HepG2 (cell line): ENCODE results near the gene TNP2. TPM values are rescaled to one million over a fixed set of nuclear protein-coding genes. Genes with fewer than 3 reads are reported as not detected.

ENCODE experiments used
- AHDC1 ChIP-seq: sonication (generic); formaldehyde crosslinking; IDR thresholded peaks from 2 replicates; pipeline ENCODE4 v1.5.1; 2020; ENCODE audit warnings: mild to moderate bottlenecking, missing genetic modification reagents, borderline replicate concordance
- AKAP8 ChIP-seq: sonication (generic); formaldehyde crosslinking; IDR thresholded peaks from 2 replicates; pipeline ENCODE4 v1.5.1; 2020; ENCODE audit warnings: mild to moderate bottlenecking, missing genetic modification reagents
- DDIT3 ChIP-seq: sonication (generic); formaldehyde crosslinking; IDR thresholded peaks from 2 replicates; pipeline ENCODE4 v1.4.0; 2020; ENCODE audit warnings: mild to moderate bottlenecking, missing genetic modification reagents
- ETV5 ChIP-seq: IDR thresholded peaks from 2 replicates; pipeline ENCODE4 v1.6.1; 2018; ENCODE audit warnings: missing biosample characterization, missing genetic modification reagents, inconsistent platforms, borderline replicate concordance
- HBP1 ChIP-seq: IDR thresholded peaks from 2 replicates; pipeline ENCODE4 v1.6.1; 2016; ENCODE audit warnings: low read depth, control low read depth
- IRF9 ChIP-seq: sonication (generic); formaldehyde crosslinking; IDR thresholded peaks from 2 replicates; pipeline ENCODE4 v1.8.0; 2022; ENCODE audit warnings: missing genetic modification reagents, mild to moderate bottlenecking, borderline replicate concordance
- PCBP1 ChIP-seq: fragments of 200-400 bp; formaldehyde crosslinking; IDR thresholded peaks from 2 replicates; pipeline ENCODE4 v1.6.1; 2017; ENCODE audit warnings: mild to moderate bottlenecking, low read depth, low read length, borderline replicate concordance
- PRPF4 ChIP-seq: fragments of 200-400 bp; formaldehyde crosslinking; IDR thresholded peaks from 2 replicates; pipeline ENCODE4 v1.6.1; 2016; ENCODE audit warnings: low read length, low read depth; ENCODE audit not compliant: poor library complexity, severe bottlenecking
- SMARCE1 ChIP-seq: fragments of 450-650 bp; IDR thresholded peaks from 2 replicates; pipeline ENCODE4 v1.6.1; 2017; ENCODE audit warnings: borderline replicate concordance
- ZHX1 ChIP-seq: sonication (generic); formaldehyde crosslinking; IDR thresholded peaks from 2 replicates; pipeline ENCODE4 v1.8.1; 2022; ENCODE audit warnings: low read depth, mild to moderate bottlenecking, missing genetic modification reagents
- ZNF138 ChIP-seq: sonication (generic); formaldehyde crosslinking; IDR thresholded peaks from 2 replicates; pipeline ENCODE4 v1.5.0; 2020; ENCODE audit warnings: mild to moderate bottlenecking, low read depth, missing genetic modification reagents
- ZNF160 ChIP-seq: sonication (generic); formaldehyde crosslinking; IDR thresholded peaks from 2 replicates; pipeline ENCODE4 v1.8.0; 2022; ENCODE audit warnings: mild to moderate bottlenecking, inconsistent platforms, missing genetic modification reagents
- ZNF17 ChIP-seq: sonication (generic); formaldehyde crosslinking; IDR thresholded peaks from 2 replicates; pipeline ENCODE4 v1.5.0; 2020; ENCODE audit warnings: mild to moderate bottlenecking, missing genetic modification reagents
- ZNF333 ChIP-seq: sonication (generic); formaldehyde crosslinking; IDR thresholded peaks from 2 replicates; pipeline ENCODE4 v1.4.0; 2020; ENCODE audit warnings: mild to moderate bottlenecking, missing genetic modification reagents, borderline replicate concordance
- ZNF598 ChIP-seq: sonication (generic); formaldehyde crosslinking; IDR thresholded peaks from 2 replicates; pipeline ENCODE4 v1.5.1; 2020; ENCODE audit warnings: mild to moderate bottlenecking, missing genetic modification reagents, borderline replicate concordance
- ZNF749 ChIP-seq: sonication (generic); formaldehyde crosslinking; IDR thresholded peaks from 2 replicates; pipeline ENCODE4 v1.8.0; 2022; ENCODE audit warnings: mild to moderate bottlenecking, missing genetic modification reagents, moderate library complexity, borderline replicate concordance
- ZSCAN9 ChIP-seq: IDR thresholded peaks from 2 replicates; pipeline ENCODE4 v1.6.1; 2016; ENCODE audit warnings: borderline replicate concordance
- polyA plus RNA-seq, 8 experiments: library from polyadenylated mRNA; depleted of rRNA in 3 of 8; stranded (reverse) in 7 of 8; unstranded in 1 of 8; fragments of >200 nt; fragmentation: Illumina TruSeq in 4 of 8; extraction: Trizol in 4 of 8; gene quantifications; 2 replicates each; pipeline versions ENCODE4 v1.2.1 to v1.2.3, GENCODE V29; 2011 to 2016; ENCODE audit warnings: low read depth in 4 of 8, missing spikeins in 1 of 8, mixed read lengths in 1 of 8; ENCODE audit not compliant: insufficient read depth in 1 of 8
- total RNA-seq, 5 experiments: library from RNA; depleted of rRNA; stranded (reverse); fragments of >200 nt; fragmentation: Illumina TruSeq; extraction: Trizol; gene quantifications; 2 replicates each; pipeline ENCODE4 v1.2.3, GENCODE V29; 2016; ENCODE audit warnings: low read depth in 1 of 5

Gene TNP2
- total and polyA plus RNA-seq, 2 of the 13 experiments (the other 11 are each of a cell fraction or from before 2014, with no cell fraction given), result not detected

- no peak for TF ChIP-seq AHDC1 (CRISPR knock-in tag)
- TF ChIP-seq ZNF138, result no peak
- TF ChIP-seq ZNF160, result no peak
- no peak for TF ChIP-seq AKAP8
- TF ChIP-seq ZSCAN9 (CRISPR knock-in tag), result no peak
- no peak for TF ChIP-seq ZNF749
- TF ChIP-seq PCBP1, result no peak
- no peak for TF ChIP-seq ZNF598 (CRISPR knock-in tag)
- TF ChIP-seq DDIT3 (CRISPR knock-in tag), result no peak
- no peak for TF ChIP-seq ZNF333 (CRISPR knock-in tag)
- TF ChIP-seq ZHX1 (CRISPR knock-in tag), result no peak
- no peak for TF ChIP-seq SMARCE1
- TF ChIP-seq PRPF4, result no peak
- TF ChIP-seq IRF9 (CRISPR knock-in tag), result 0 out of 2 replicates have a peak, but pooled peaks have one; percentile 32
- 0 out of 2 replicates have a peak, but pooled peaks have one; percentile 59 for TF ChIP-seq HBP1
- peak; percentile 80; the same call in 1 of the 2 replicates for TF ChIP-seq ETV5 (CRISPR knock-in tag)
- no peak for TF ChIP-seq ZNF17 (CRISPR knock-in tag)
These were observed 44.8 kb downstream of the TNP2 start (continued) for GRCh38 chr16:11224096-11224893.
